ENCODE results near the gene ATP1A1.

ATP1A1 gene

GRCh38 chr1:116440731-116441130 lies 67.7 kb downstream of the ATP1A1 start:
- TF ChIP-seq CTCF (IDR thresholded peaks at IDR 0.05; ENCODE audit: extremely low read depth, missing control alignments), result no peak
- DNase-seq (ENCODE audit: low spot score), result no peak

- TF ChIP-seq CTCF (IDR thresholded peaks at IDR 0.05; ENCODE audit: extremely low read depth, missing control alignments), result no peak
- DNase-seq (ENCODE audit: low spot score), result no peak
Measured at GRCh38 chr1:116445534-116445933, 72.5 kb downstream of the ATP1A1 start.

GRCh38 chr1:116446686-116447085 lies 73.6 kb downstream of the ATP1A1 start:
- no peak for DNase-seq (ENCODE audit: low spot score)
- no peak for TF ChIP-seq CTCF (IDR thresholded peaks at IDR 0.05; ENCODE audit: extremely low read depth, missing control alignments)

- no peak for DNase-seq (ENCODE audit: low spot score)
- no peak for TF ChIP-seq CTCF (IDR thresholded peaks at IDR 0.05; ENCODE audit: extremely low read depth, missing control alignments)
Measured at GRCh38 chr1:116448785-116449385, 75.8 kb downstream of the ATP1A1 start.

- no peak for TF ChIP-seq CTCF (IDR thresholded peaks at IDR 0.05; ENCODE audit: extremely low read depth, missing control alignments)
Measured at GRCh38 chr1:116449578-116449977, 76.5 kb downstream of the ATP1A1 start.

GRCh38 chr1:116451702-116452101 lies 78.7 kb downstream of the ATP1A1 start:
- no peak for TF ChIP-seq CTCF (IDR thresholded peaks at IDR 0.05; ENCODE audit: extremely low read depth, missing control alignments)
- DNase-seq (ENCODE audit: low spot score), result no peak

More at GRCh38 chr1:116449578-116449977, 76.5 kb downstream of the ATP1A1 start:
- DNase-seq (ENCODE audit: low spot score), result no peak

GRCh38 chr1:116453481-116453880 lies 80.4 kb downstream of the ATP1A1 start:
- DNase-seq (ENCODE audit: low spot score), result no peak
- TF ChIP-seq CTCF (IDR thresholded peaks at IDR 0.05; ENCODE audit: extremely low read depth, missing control alignments), result no peak
